Measurements from ENCODE around the gene ANTKMT.

ANTKMT gene

DNA sequence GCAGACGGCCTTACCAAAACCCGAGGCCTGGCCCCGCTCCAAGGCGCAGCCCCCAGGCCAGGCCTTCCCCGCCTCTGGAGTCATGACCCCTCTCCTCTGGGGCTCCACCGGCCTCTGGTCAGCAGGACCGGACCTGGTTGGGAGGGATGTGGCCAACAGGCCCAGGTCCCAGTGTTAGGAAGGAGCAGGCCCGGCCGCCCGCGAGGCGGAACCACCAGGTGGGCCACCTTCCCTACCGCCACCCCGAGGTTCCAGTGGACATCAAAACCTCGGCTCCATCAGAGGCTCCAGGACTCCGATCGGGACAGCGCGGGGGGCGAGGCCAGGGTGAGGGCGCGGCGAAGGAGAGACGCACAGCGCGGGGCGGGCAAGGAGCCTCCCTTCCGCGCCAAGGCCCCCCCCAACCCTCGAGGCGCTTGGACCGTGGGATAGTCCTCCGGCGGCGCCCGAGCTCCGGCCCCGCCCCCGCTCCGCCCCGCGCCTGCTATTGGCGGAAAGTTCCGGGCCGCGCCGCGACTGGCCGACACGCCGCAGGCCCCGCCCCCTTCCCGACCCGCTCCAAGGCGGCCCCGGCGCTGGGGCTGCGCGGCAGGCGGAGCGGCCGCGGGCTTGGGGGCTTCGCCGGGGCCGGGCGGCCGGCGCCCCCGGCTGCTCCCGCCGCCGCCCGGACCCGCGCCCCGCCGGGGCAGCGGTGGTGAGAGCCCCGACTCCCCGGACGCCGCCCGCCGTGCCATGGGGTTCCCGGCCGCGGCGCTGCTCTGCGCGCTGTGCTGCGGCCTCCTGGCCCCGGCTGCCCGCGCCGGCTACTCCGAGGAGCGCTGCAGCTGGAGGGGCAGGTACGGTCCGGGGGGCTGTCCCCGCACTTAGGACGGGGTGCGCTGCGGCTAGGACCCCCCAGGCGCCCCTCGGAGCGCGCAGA is 6.1 kb upstream of the ANTKMT start, which contains the start of gene METRN:
Gene METRN (plus strand): TSS at position 561 of the 919 bp plus-strand sequence. CDS start 172 bp downstream, at position 733.
- Histone ChIP-seq H3K9ac (peak within 1 kb of the TSS; percentile 73), H3K4me2 (peak within 1 kb of the TSS; percentile 100), H3K4me3 (peak within 1 kb of the TSS; percentile 85), H3K27me3 (peaks cover 54% of the 10 kb centered on the region), H3K36me3 (no peaks in the 10 kb centered on the region), H3K27ac (peak within 1 kb of the TSS; percentile 20; the same call in 1 of the 2 replicates), H4K20me1 (peaks cover 60% of the 10 kb centered on the region), H3K4me1 (peaks cover 78% of the 10 kb centered on the region), H3K9me3 (no peaks in the 10 kb centered on the region)
- TF ChIP-seq Cebpa-rat (IDR thresholded peaks at IDR 0.05): no peak

DNA sequence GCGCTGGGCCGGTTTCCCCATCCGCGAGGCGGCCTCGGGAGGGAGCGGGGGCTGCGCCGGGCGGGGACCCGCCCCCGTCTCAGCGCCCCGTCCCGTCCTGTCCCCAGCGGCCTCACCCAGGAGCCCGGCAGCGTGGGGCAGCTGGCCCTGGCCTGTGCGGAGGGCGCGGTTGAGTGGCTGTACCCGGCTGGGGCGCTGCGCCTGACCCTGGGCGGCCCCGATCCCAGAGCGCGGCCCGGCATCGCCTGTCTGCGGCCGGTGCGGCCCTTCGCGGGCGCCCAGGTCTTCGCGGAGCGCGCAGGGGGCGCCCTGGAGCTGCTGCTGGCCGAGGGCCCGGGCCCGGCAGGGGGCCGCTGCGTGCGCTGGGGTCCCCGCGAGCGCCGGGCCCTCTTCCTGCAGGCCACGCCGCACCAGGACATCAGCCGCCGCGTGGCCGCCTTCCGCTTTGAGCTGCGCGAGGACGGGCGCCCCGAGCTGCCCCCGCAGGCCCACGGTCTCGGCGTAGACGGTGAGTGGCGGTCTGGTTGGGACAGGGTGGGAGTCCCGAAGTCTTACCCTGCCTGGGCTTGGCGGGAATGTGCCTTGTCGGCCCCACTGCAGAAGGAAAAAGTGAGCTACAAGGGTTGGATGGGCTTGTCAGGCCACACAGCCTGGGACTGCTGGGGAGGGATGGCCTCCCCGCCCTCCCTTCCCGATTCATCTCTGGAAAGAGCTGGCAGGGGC is 5.3 kb upstream of the ANTKMT start:
- no peaks in the 10 kb centered on the region for H3K9me3 ChIP-seq
- peak overlapping the region; percentile 73 for H3K9ac ChIP-seq
- H3K4me2 ChIP-seq: peak overlapping the region; percentile 100
- peaks cover 75% of the 10 kb centered on the region for H3K4me1 ChIP-seq
- peak overlapping the region; percentile 85 for H3K4me3 ChIP-seq
- peaks cover 52% of the 10 kb centered on the region for H4K20me1 ChIP-seq
- no peaks in the 10 kb centered on the region for H3K36me3 ChIP-seq
- TF ChIP-seq Cebpa-rat (IDR thresholded peaks at IDR 0.05): no peak
- H3K27me3 ChIP-seq: peaks cover 46% of the 10 kb centered on the region
- peak overlapping the region; percentile 24; the same call in 1 of the 2 replicates for H3K27ac ChIP-seq

DNA sequence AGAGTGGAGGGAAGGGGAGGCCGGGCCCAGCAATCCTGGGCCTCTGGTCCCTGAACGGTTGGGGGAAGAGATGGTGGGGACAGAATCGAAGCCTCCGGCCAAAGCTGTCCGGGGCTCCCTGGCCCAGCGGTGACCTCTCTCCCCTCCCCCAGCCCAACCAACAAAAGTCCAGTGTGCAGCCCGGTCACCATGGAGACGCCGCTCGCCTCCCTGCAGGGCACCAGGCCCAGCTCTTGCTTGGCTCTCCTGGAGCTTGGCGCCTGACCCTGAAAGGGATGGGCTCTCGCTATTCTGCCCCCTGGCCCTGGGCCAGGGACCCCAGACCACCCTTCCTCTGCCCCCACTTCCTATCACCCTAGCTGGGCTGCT is 4.8 kb upstream of the ANTKMT start:
- peaks cover 69% of the 10 kb centered on the region for H3K4me1 ChIP-seq
- H3K4me2 ChIP-seq: peak overlapping the region; percentile 100
- H4K20me1 ChIP-seq: peaks cover 47% of the 10 kb centered on the region
- no peaks in the 10 kb centered on the region for H3K36me3 ChIP-seq
- H3K9ac ChIP-seq: peak overlapping the region; percentile 73
- no peak for TF ChIP-seq Cebpa-rat (IDR thresholded peaks at IDR 0.05)
- H3K9me3 ChIP-seq: no peaks in the 10 kb centered on the region
- H3K27ac ChIP-seq: peak overlapping the region; percentile 24; the same call in 1 of the 2 replicates
- peak overlapping the region; percentile 85 for H3K4me3 ChIP-seq
- peaks cover 40% of the 10 kb centered on the region for H3K27me3 ChIP-seq

DNA sequence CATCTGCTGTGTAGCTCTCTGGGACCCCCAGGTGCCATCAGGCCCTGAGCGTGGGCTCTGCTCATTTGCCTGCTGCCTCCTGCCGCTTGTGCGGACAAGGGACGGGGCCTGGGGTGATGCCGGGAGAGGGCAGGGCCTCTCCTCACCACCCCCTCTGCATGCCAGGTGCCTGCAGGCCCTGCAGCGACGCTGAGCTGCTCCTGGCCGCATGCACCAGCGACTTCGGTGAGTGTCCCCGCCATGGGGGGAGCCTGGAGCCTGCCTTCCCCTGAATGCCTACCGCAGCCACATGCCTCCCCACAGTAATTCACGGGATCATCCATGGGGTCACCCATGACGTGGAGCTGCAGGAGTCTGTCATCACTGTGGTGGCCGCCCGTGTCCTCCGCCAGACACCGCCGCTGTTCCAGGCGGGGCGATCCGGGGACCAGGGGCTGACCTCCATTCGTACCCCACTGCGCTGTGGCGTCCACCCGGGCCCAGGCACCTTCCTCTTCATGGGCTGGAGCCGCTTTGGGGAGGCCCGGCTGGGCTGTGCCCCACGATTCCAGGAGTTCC is 4.1 kb upstream of the ANTKMT start:
- Histone ChIP-seq H3K36me3 (no peaks in the 10 kb centered on the region), H3K9ac (peak overlapping the region; percentile 73; the same call in 1 of the 2 replicates), H3K4me3 (peak overlapping the region; percentile 85), H3K4me2 (peak overlapping the region; percentile 100), H3K9me3 (no peaks in the 10 kb centered on the region), H3K27ac (peak overlapping the region; percentile 24; the same call in 1 of the 2 replicates), H4K20me1 (peaks cover 47% of the 10 kb centered on the region), H3K4me1 (peaks cover 68% of the 10 kb centered on the region), H3K27me3 (peaks cover 35% of the 10 kb centered on the region)
- TF ChIP-seq Cebpa-rat (IDR thresholded peaks at IDR 0.05): no peak

DNA sequence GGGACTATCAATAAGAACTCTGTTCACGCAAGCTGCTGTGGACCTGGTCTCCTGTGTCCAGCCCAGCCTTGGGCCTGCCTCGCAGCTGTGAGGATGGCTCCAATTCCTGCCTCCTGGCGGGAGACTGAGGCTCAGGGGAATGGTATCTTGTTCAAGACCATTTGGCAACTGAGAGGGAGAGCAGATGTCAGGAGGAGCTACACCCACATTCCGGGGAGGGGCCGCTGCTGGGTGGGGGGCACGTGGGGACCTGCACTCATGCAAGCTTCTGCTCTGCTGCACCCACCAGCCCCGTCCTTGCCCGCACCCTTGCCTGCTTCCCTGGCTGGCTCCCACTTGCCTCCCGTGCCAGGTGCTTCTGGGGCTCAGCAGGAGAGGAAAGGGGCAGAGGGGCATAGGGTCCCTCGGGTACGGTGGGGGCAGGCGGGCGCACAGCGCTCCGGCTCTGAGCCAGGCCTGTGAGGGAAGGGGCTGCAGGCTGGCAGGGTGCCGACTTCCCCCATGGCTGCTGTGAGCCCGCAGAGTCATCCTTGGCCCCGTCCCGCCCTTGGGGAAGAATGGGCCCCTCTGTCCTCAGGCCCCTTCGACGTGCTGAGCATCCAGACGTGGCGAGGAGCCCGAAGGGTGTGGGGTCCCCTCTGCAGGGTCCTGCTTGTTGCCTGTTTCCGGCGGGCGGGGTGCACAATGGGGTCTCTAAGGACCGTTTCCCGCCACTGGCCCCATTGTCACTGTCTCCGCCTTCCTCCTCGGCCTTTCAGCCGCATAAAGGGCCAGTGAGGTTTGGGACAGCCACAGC is 3.3 kb upstream of the ANTKMT start:
- Histone ChIP-seq H3K4me1 (peaks cover 76% of the 10 kb centered on the region), H3K4me3 (peak overlapping the region; percentile 85), H3K27ac (peak overlapping the region; percentile 75), H3K4me2 (peak overlapping the region; percentile 100), H3K36me3 (no peaks in the 10 kb centered on the region), H4K20me1 (peaks cover 55% of the 10 kb centered on the region), H3K27me3 (peaks cover 30% of the 10 kb centered on the region), H3K9me3 (no peaks in the 10 kb centered on the region), H3K9ac (peak overlapping the region; percentile 91; the same call in 1 of the 2 replicates)
- TF ChIP-seq Cebpa-rat (IDR thresholded peaks at IDR 0.05): no peak

DNA sequence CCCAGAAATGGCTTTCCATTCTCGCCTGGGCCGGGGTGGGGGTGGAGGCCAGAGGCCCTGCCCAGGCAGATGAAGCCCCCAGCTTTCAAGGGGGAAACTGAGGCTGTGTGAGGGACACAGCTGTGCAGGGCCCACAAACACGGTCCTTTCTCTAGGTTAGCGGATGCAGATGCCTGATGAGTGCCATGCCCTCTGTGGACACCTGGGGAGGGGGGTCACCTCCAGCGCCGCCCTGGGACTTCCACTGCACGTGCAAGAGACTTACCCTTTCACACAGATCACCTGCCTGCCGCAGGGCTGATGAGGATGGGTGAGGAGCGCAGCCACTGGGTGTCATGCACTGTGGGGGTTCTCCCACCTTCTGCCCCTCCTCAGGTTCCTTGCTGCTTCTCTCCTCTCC is 2.6 kb upstream of the ANTKMT start:
- Histone ChIP-seq H3K27ac (peak overlapping the region; percentile 75), H3K27me3 (peaks cover 30% of the 10 kb centered on the region), H3K4me3 (0 out of 2 replicates have a peak overlapping the region, but pooled peaks have one; percentile 85), H4K20me1 (peaks cover 62% of the 10 kb centered on the region), H3K9me3 (no peaks in the 10 kb centered on the region), H3K4me2 (peak overlapping the region; percentile 100), H3K4me1 (peaks cover 84% of the 10 kb centered on the region), H3K36me3 (no peaks in the 10 kb centered on the region), H3K9ac (peak overlapping the region; percentile 91; the same call in 1 of the 2 replicates)
- TF ChIP-seq Cebpa-rat (IDR thresholded peaks at IDR 0.05): no peak

DNA sequence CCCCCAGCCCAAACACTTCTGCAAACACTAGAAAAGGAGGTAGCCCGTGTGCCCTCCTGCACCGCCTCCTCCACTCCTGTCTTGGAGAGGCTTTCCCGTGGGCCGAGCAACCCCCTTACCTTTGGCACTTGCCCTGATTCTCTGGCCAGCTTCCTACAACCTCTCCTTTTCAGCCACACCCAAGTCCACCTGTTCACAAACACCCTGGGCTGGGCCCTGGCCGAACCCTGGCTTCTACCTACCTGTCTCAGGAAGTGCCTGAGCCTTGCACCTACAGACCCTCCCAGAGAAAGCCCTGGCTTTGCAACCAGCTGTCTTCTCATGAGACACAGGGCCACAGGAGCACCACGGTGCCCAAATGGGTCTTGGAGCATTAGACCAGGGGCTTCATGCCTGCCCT is 2.0 kb upstream of the ANTKMT start:
- Histone ChIP-seq H3K4me3 (peak overlapping the region; percentile 83; the same call in 1 of the 2 replicates), H3K9me3 (no peaks in the 10 kb centered on the region), H3K9ac (peak overlapping the region; percentile 91; the same call in 1 of the 2 replicates), H3K4me1 (peaks cover 86% of the 10 kb centered on the region), H3K27ac (peak overlapping the region; percentile 75), H4K20me1 (peaks cover 68% of the 10 kb centered on the region), H3K4me2 (peak overlapping the region; percentile 100), H3K27me3 (peaks cover 27% of the 10 kb centered on the region), H3K36me3 (no peaks in the 10 kb centered on the region)
- TF ChIP-seq Cebpa-rat (IDR thresholded peaks at IDR 0.05): no peak

DNA sequence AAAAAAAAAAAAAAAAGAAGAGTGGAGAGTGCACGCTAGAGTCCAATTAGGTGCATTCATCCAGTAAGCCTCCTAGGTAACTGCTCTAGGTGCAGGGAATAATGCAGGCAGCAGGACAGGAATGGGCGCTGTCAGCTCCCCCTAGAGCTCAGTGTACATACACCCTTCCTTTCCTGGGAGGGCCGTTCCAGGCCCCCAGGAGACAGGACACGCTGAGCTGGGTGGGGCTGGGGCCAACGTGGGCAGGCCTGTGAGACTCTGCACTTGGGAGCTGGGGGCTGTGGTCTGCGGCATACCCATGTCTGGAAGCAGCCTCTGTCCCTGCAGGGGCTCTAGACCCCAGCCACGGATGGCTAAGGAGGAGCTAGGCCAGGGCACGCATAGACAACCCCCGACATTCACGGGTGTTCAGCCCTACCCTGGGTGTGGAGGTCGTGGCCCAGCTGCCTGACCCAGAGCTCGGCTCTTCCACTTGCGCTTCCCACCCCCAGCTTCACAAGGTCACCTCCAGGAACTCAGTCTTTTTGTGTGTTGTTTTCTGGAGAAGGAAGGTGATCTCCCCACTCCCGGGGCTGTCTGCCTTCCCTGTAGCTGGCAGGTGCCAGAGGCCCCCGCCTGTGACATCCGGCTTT is 1.0 kb upstream of the ANTKMT start:
- Histone ChIP-seq H3K4me1 (peaks cover 88% of the 10 kb centered on the region), H3K27me3 (peaks cover 19% of the 10 kb centered on the region), H4K20me1 (peaks cover 78% of the 10 kb centered on the region), H3K4me2 (peak overlapping the region; percentile 100), H3K9me3 (no peaks in the 10 kb centered on the region), H3K4me3 (peak overlapping the region; percentile 83), H3K9ac (peak overlapping the region; percentile 91), H3K27ac (peak overlapping the region; percentile 96), H3K36me3 (no peaks in the 10 kb centered on the region)
- TF ChIP-seq Cebpa-rat (IDR thresholded peaks at IDR 0.05): no peak
